Measurements from ENCODE around the gene ARL5B.

The ARL5B gene

DNA sequence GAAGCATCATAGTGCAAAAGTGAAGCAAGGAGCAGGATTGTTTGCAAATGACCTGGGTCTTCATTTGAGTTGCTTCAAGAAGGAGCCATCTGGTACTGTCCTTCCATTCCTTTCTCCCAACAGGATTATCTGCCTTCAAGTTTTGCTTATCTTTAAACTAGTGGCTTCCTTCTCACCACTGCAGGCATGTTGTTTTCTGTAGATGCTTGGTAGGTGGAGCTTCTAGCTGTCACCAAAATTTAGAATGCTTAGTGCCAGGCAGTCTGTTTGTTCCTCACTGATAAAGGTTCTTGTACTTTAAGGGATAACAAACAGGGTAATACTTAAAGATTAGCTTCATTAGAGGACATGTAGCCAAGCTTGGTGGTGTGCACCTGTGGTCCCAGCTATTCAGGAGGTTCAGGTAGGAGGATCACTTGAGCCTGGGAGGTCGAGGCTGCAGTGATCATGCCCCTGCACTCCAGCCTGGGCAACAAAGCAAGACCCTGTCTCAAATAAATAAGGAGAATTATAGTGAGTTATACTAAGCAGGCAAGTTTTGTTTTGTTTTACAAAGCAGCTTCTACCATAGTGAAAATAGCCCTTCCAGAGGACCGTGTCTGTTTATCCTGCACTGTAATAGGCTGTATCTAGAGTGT lies 5.7 kb downstream of the ARL5B start:
- H3K36me3 ChIP-seq (ENCODE audit: control insufficient read depth, insufficient read depth, low read length), result no peaks in the 10 kb centered on the region
- no peak overlapping the region for H3K4me3 ChIP-seq (ENCODE audit: low read length)
- H3K27me3 ChIP-seq (ENCODE audit: control insufficient read depth, insufficient read depth, low read length), result no peaks in the 10 kb centered on the region
- H3K4me1 ChIP-seq (ENCODE audit: control insufficient read depth, insufficient read depth, low read length), result peaks cover 4% of the 10 kb centered on the region
- no peak overlapping the region for H3K9ac ChIP-seq (ENCODE audit: low read length)
- H3K9me3 ChIP-seq (ENCODE audit: control insufficient read depth, low read length), result no peaks in the 10 kb centered on the region

DNA sequence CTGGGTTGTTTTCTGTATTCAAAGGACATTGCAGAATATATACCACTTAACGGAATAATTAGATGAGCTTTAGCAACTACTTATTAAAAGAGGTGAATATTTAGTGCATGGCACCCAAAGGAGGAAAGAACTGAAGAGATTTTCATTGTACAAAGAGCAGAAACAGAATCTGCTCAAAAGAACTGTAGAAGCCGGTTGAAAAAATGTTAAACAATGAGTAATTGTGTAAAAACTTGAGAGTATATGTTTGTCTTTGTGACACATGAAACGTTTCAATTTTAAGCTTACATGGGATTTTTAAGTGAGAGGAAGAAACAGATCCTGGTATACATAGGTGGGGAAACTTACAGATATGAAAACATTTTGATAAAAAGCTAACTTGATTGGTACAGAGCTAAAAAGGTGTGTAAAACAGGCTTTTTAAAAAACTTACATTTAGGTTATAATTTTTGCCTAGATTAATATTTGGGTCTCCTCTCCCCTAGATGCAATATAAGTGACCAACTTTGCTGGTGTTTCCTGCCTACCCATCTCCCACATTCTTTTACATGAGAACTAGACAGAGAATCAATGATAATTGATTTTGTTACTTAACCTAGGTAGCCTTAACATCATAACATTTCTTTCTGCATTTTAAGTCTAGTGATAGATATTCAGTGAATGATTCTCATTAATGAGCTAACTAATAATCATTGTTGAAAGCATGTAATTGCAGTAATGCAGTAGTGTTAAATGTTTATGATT lies 6.8 kb downstream of the ARL5B start:
- Histone ChIP-seq H3K27me3 (ENCODE audit: control insufficient read depth, insufficient read depth, low read length) (no peaks in the 10 kb centered on the region), H3K9me3 (ENCODE audit: control insufficient read depth, low read length) (no peaks in the 10 kb centered on the region), H3K4me1 (ENCODE audit: control insufficient read depth, insufficient read depth, low read length) (peaks cover 4% of the 10 kb centered on the region), H3K4me3 (ENCODE audit: low read length) (no peak overlapping the region), H3K9ac (ENCODE audit: low read length) (no peak overlapping the region), H3K36me3 (ENCODE audit: control insufficient read depth, insufficient read depth, low read length) (no peaks in the 10 kb centered on the region)

DNA sequence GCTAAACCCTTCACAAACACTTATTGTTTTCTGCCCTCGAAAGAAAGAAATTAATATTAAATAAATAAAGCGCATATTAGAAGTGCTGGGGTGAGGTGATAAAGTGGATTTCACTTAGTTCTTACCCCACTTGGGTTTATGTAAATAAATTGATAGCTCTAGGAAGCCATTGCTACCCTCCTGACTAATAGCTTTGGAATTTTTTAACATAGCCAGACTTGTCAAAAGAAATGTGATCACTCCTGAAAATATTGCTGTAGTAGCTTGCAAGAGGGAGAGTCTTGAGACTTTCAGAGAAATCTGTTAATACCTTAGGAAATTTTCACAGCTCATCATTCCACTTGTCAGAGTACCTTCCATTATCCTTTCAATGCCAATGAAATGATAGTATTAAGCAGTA lies 7.6 kb downstream of the ARL5B start:
- no peaks in the 10 kb centered on the region for H3K9me3 ChIP-seq (ENCODE audit: control insufficient read depth, low read length)
- H3K4me3 ChIP-seq (ENCODE audit: low read length), result no peak overlapping the region
- peaks cover 4% of the 10 kb centered on the region for H3K4me1 ChIP-seq (ENCODE audit: control insufficient read depth, insufficient read depth, low read length)
- no peaks in the 10 kb centered on the region for H3K36me3 ChIP-seq (ENCODE audit: control insufficient read depth, insufficient read depth, low read length)
- H3K27me3 ChIP-seq (ENCODE audit: control insufficient read depth, insufficient read depth, low read length), result no peaks in the 10 kb centered on the region
- H3K9ac ChIP-seq (ENCODE audit: low read length), result no peak overlapping the region

DNA sequence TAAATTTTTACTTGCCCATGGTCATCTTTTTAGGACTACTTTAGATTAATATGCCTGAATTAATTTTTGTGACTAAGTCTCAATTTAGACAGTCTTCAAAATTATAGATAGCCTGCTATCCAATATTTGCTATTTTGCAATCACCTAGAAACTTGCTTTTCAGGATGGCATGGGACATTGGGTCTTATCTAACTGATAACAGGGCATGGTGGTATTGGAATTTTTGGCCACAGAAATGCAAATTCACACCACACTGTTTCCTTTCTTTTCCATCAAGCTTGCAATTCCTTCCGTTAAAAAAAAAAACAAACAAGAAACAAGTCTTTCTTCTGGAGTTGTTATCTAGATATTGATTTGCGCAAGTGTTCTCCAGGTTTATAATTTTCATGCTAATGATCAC lies 8.8 kb downstream of the ARL5B start:
- Histone ChIP-seq H3K9ac (ENCODE audit: low read length) (no peak overlapping the region), H3K9me3 (ENCODE audit: control insufficient read depth, low read length) (no peaks in the 10 kb centered on the region), H3K27me3 (ENCODE audit: control insufficient read depth, insufficient read depth, low read length) (no peaks in the 10 kb centered on the region), H3K4me1 (ENCODE audit: control insufficient read depth, insufficient read depth, low read length) (peaks cover 4% of the 10 kb centered on the region), H3K36me3 (ENCODE audit: control insufficient read depth, insufficient read depth, low read length) (no peaks in the 10 kb centered on the region), H3K4me3 (ENCODE audit: low read length) (no peak overlapping the region)

DNA sequence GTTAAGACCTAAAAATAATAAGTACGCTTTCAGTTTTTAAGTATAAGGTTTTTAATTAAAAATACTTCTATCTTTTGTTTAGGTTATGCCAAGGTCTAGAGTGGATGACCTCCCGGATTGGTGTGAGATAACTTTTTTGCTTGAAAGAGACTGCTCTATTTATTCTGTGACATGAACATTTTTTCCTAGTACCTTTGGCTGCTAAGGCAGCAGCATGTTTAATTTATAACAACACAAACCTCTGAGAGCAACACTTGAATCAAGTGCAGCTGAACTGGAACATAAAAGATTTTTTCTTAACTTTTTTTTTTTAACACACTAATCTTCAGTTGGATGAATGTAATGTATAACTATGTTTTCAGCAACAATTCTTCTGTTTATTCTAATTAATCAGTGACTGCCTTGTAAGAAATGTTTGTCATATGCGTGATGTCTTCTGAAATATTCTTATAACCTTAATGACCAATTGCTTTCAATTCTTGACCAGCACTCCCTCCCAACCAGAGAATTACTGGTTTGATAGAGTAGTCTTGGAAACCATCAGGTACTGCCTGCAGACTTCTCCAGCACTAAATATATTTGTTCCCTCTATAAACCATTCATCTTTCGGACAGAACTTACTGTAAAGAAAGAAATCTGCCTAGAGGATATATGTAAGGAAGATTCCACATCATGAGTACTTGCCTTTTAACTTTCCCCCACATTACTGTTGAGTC lies 16.0 kb downstream of the ARL5B start:
- H3K27me3 ChIP-seq (ENCODE audit: control insufficient read depth, insufficient read depth, low read length), result no peaks in the 10 kb centered on the region
- no peaks in the 10 kb centered on the region for H3K4me1 ChIP-seq (ENCODE audit: control insufficient read depth, insufficient read depth, low read length)
- H3K4me3 ChIP-seq (ENCODE audit: low read length), result no peak overlapping the region
- no peak overlapping the region for H3K9ac ChIP-seq (ENCODE audit: low read length)
- no peaks in the 10 kb centered on the region for H3K36me3 ChIP-seq (ENCODE audit: control insufficient read depth, insufficient read depth, low read length)
- no peaks in the 10 kb centered on the region for H3K9me3 ChIP-seq (ENCODE audit: control insufficient read depth, low read length)

DNA sequence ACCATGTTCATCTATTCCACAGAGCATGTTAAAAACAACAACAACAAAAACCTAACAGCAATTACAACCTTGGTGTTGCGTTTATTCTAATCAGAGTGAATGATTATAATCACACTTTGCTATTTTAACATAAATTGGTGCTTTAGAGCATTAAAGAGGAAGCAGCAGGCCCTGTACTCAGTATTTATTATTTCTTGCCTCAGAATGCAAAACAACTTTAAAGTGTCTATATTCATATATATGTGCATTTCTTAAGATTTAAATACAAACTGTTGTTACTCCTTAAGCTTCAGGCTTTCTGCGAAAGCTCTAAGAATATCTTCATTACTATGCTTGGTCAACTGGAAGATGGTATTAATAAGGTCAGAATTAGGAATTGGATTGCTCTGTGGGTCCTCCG lies 21.5 kb downstream of the ARL5B start:
- Histone ChIP-seq H3K4me1 (ENCODE audit: control insufficient read depth, insufficient read depth, low read length) (no peaks in the 10 kb centered on the region), H3K4me3 (ENCODE audit: low read length) (no peak overlapping the region), H3K9ac (ENCODE audit: low read length) (no peak overlapping the region), H3K36me3 (ENCODE audit: control insufficient read depth, insufficient read depth, low read length) (no peaks in the 10 kb centered on the region), H3K27me3 (ENCODE audit: control insufficient read depth, insufficient read depth, low read length) (no peaks in the 10 kb centered on the region), H3K9me3 (ENCODE audit: control insufficient read depth, low read length) (no peaks in the 10 kb centered on the region)

DNA sequence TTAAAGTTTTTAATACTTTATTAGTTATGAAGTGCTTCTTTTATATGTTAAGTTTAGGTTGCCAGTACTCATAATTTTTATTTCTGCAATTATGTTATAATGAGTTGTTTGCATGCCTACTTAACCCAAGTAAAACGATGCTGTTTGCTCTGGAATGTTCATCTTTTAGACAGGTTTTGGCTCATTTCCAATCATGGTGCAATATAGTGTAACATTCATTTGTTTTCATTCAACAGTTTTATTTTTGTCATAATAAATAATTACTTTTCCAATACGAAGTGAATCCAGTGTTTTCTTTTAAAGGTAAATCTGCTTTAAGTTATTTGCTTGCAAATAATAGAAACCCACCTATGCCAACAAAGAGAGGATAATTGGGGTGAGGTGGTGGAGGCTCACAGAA lies 22.1 kb downstream of the ARL5B start:
- H3K9ac ChIP-seq (ENCODE audit: low read length), result no peak overlapping the region
- no peaks in the 10 kb centered on the region for H3K4me1 ChIP-seq (ENCODE audit: control insufficient read depth, insufficient read depth, low read length)
- no peak overlapping the region for H3K4me3 ChIP-seq (ENCODE audit: low read length)
- no peaks in the 10 kb centered on the region for H3K27me3 ChIP-seq (ENCODE audit: control insufficient read depth, insufficient read depth, low read length)
- no peaks in the 10 kb centered on the region for H3K36me3 ChIP-seq (ENCODE audit: control insufficient read depth, insufficient read depth, low read length)
- H3K9me3 ChIP-seq (ENCODE audit: control insufficient read depth, low read length), result no peaks in the 10 kb centered on the region

DNA sequence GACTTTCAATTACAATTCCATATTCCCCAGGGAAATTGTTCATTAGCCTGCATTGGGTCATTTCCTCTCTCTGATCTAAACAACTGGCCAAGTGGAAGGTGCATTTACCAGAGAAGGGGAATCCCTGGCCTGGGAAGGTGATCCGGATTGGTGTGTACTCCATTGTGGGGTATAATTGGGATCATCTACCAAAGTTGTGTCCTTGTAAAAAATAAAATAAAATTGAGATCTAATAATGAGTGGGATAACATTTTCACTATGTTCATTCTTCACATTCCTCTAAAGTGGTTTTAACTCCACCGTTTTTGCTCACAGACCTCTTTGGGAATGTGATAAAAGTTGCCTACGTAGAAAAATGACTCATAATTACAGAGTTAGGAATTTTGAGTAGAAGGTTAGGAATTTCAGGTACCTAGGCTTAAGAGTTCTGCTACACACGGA lies 22.8 kb downstream of the ARL5B start:
- H3K36me3 ChIP-seq (ENCODE audit: control insufficient read depth, insufficient read depth, low read length), result no peaks in the 10 kb centered on the region
- no peaks in the 10 kb centered on the region for H3K4me1 ChIP-seq (ENCODE audit: control insufficient read depth, insufficient read depth, low read length)
- no peaks in the 10 kb centered on the region for H3K27me3 ChIP-seq (ENCODE audit: control insufficient read depth, insufficient read depth, low read length)
- no peak overlapping the region for H3K4me3 ChIP-seq (ENCODE audit: low read length)
- H3K9me3 ChIP-seq (ENCODE audit: control insufficient read depth, low read length), result no peaks in the 10 kb centered on the region
- H3K9ac ChIP-seq (ENCODE audit: low read length), result no peak overlapping the region

DNA sequence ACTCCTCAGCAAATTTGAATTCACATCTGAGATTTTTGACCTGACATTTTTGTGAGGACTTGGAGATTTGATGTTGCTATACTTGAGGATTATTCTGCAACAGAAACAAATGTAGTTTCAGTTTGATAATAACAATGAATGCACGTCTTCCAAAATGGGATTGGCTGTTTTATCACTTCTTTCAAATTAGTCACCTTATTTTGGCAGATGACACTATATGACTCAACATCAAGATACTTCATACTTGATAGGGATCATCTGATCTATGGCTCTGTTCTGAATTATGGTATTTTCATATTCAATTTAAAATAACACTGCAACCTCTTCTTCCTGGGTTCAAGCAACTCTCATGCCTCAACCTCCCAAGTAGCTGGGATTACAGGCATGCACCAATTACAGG lies 24.2 kb downstream of the ARL5B start:
- Histone ChIP-seq H3K27me3 (ENCODE audit: control insufficient read depth, insufficient read depth, low read length) (no peaks in the 10 kb centered on the region), H3K9me3 (ENCODE audit: control insufficient read depth, low read length) (no peaks in the 10 kb centered on the region), H3K36me3 (ENCODE audit: control insufficient read depth, insufficient read depth, low read length) (no peaks in the 10 kb centered on the region), H3K4me1 (ENCODE audit: control insufficient read depth, insufficient read depth, low read length) (no peaks in the 10 kb centered on the region), H3K4me3 (ENCODE audit: low read length) (no peak overlapping the region), H3K9ac (ENCODE audit: low read length) (no peak overlapping the region)

DNA sequence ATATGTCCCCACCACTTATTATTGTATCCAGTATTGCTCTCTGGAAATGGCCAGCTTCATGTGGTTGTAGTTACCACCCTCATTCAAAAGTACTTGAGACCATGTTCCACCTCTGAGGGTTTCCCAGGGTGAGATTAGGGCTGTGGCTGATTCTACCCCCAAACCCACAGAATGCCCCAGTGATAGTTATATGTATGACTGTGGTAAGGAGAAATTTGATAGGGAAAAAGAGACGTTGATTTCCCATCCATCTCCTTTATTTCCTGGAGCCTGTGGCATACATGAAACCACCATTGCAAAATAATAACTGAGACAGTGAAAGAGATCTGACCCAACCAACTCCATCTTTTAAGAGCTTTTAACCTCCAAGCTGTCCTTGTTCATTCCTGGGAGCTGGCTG lies 25.2 kb downstream of the ARL5B start:
- no peak overlapping the region for H3K4me3 ChIP-seq (ENCODE audit: low read length)
- no peaks in the 10 kb centered on the region for H3K36me3 ChIP-seq (ENCODE audit: control insufficient read depth, insufficient read depth, low read length)
- no peak overlapping the region for H3K9ac ChIP-seq (ENCODE audit: low read length)
- H3K4me1 ChIP-seq (ENCODE audit: control insufficient read depth, insufficient read depth, low read length), result no peaks in the 10 kb centered on the region
- no peaks in the 10 kb centered on the region for H3K9me3 ChIP-seq (ENCODE audit: control insufficient read depth, low read length)
- no peaks in the 10 kb centered on the region for H3K27me3 ChIP-seq (ENCODE audit: control insufficient read depth, insufficient read depth, low read length)

DNA sequence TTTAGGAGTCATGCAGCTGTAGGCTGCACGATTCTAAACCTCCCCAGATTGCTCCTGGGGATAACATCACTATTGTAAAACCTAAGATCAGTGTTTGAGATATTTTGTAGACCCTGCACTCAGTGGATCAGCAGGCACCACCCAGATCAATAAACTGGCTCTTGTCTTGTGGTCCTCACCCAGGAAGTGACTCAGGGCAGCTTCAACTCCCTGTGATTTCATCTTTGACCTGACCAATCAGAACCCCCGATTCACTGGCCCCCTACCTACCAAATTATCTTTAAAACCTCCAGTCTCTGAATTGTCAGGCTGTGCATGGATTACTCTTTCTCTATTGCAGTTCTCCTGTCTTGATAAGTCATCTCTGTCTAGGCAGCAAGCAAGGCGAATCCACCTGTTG lies 25.7 kb downstream of the ARL5B start:
- no peaks in the 10 kb centered on the region for H3K36me3 ChIP-seq (ENCODE audit: control insufficient read depth, insufficient read depth, low read length)
- no peak overlapping the region for H3K4me3 ChIP-seq (ENCODE audit: low read length)
- no peak overlapping the region for H3K9ac ChIP-seq (ENCODE audit: low read length)
- no peaks in the 10 kb centered on the region for H3K27me3 ChIP-seq (ENCODE audit: control insufficient read depth, insufficient read depth, low read length)
- H3K9me3 ChIP-seq (ENCODE audit: control insufficient read depth, low read length), result no peaks in the 10 kb centered on the region
- H3K4me1 ChIP-seq (ENCODE audit: control insufficient read depth, insufficient read depth, low read length), result no peaks in the 10 kb centered on the region

DNA sequence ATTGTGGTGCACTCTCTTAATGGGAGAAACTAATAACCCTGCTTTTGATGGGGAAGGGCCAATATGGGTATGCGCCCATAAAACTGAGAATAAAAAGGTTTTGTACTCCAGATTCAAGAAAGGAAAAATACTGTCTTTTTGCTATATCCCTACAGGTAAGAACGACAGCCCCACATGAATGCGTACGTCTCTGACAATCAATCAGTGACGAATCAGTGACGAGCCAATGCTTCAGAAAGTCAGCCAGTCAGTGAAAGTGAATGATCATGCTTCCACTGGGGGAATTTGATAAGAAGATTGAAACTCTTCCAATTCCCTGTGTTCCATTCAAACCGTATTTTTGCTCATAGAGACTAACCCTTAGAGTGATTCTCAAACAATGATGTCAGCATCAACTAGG lies 26.3 kb downstream of the ARL5B start:
- no peak overlapping the region for H3K4me3 ChIP-seq (ENCODE audit: low read length)

More for the DNA sequence above, 26.3 kb downstream of the ARL5B start:
- H3K9ac ChIP-seq (ENCODE audit: low read length), result no peak overlapping the region
- H3K4me1 ChIP-seq (ENCODE audit: control insufficient read depth, insufficient read depth, low read length), result no peaks in the 10 kb centered on the region
- H3K27me3 ChIP-seq (ENCODE audit: control insufficient read depth, insufficient read depth, low read length), result no peaks in the 10 kb centered on the region
- no peaks in the 10 kb centered on the region for H3K9me3 ChIP-seq (ENCODE audit: control insufficient read depth, low read length)
- H3K36me3 ChIP-seq (ENCODE audit: control insufficient read depth, insufficient read depth, low read length), result no peaks in the 10 kb centered on the region
